Esophagus squamous epithelium (tissue), 5 donors: ENCODE measurements around the gene GPR3. TPM values are rescaled to one million over a fixed set of nuclear protein-coding genes. Genes with fewer than 3 reads are reported as not detected.
A peak's percentile ranks its signal among the peaks of the same experiment; 100 is the strongest.

Experiments
- DNase-seq: peaks from one replicate; lab custom pipeline; 2025; lab: John Stamatoyannopoulos, UW
- H3K27ac ChIP-seq, 4 donors: fragments of 200-600 bp; sonication (generic); one replicate each; pipeline ENCODE4 v1.5.1; 2016 to 2019; ENCODE audit warnings: mild to moderate bottlenecking in 1 of 4
- H3K27me3 ChIP-seq, 4 donors: fragments of 200-600 bp; sonication (generic); 1 replicate in 3 of 4; 2 replicates in 1 of 4; pipeline versions ENCODE4 v1.5.1 to v1.6.0; 2017 to 2021; ENCODE audit warnings: antibody characterized with exemption in 1 of 4
- H3K36me3 ChIP-seq, 3 donors: fragments of 200-600 bp; sonication (generic); one replicate each; pipeline ENCODE4 v1.5.1; 2016 to 2019
- H3K4me1 ChIP-seq, 3 donors: fragments of 200-600 bp; sonication (generic); one replicate each; pipeline ENCODE4 v1.5.1; 2017 to 2019
- H3K4me3 ChIP-seq, 4 donors: fragments of 200-600 bp; sonication (generic); 1 replicate in 3 of 4; 2 replicates in 1 of 4; pipeline ENCODE4 v1.5.1; 2016 to 2019; ENCODE audit warnings: mild to moderate bottlenecking in 2 of 4, moderate library complexity in 1 of 4
- H3K9me3 ChIP-seq, 3 donors: fragments of 200-600 bp; sonication (generic); one replicate each; pipeline ENCODE4 v1.5.1; 2016 to 2019
- CTCF ChIP-seq, 6 experiments: fragments of 450-650 bp in 4 of 6; fragments of 200-600 bp in 2 of 6; sonication (generic) in 2 of 6; IDR thresholded peaks; one replicate each; pipeline ENCODE4 v1.5.1; 2016 to 2019; ENCODE audit warnings: antibody characterized with exemption in 6 of 6, mild to moderate bottlenecking in 4 of 6, moderate library complexity in 4 of 6
- POLR2A ChIP-seq, 4 donors: fragments of 450-650 bp; IDR thresholded peaks; one replicate each; pipeline ENCODE4 v1.6.1; 2017; ENCODE audit warnings: antibody characterized with exemption in 4 of 4, mild to moderate bottlenecking in 4 of 4, moderate library complexity in 3 of 4
- WGBS, 2 donors: methylation state at CpG; one replicate each; pipeline ENCODE4 v1.1.5; 2018; 5-methylcytosine and 5-hydroxymethylcytosine counted together
- intact Hi-C: fragments of 100-400 bp; cut with DNase I; formaldehyde crosslinking; loops from one replicate; pipeline ENCODE4 v1.15.0; 2022
- total RNA-seq, 4 donors: library from RNA; depleted of rRNA; stranded (reverse); fragments of >200 nt; gene quantifications; one replicate each; pipeline ENCODE4 v1.1.0, GENCODE V29; 2016
- donor health status: DM: yes; HTN: yes; CAD: no.

Gene GPR3
- total RNA-seq, 4 donors from 2014 or later: 0.38 TPM; not detected in 3

GRCh38 chr1:27436204-27437159 lies 44.1 kb downstream of the GPR3 start:
- Histone ChIP-seq H3K36me3 (peaks cover 0 to 22% (median 6%) of the 10 kb centered on the region in 3 donors), H3K4me3 (peak overlapping the region in 1 of 4 donors; percentile 29), H3K27ac (peak overlapping the region; percentile 62 to 87 (median 80)), H3K27me3 (no peaks in the 10 kb centered on the region), H3K9me3 (no peaks in the 10 kb centered on the region), H3K4me1 (peaks cover 34 to 88% (median 60%) of the 10 kb centered on the region in 3 donors)
- WGBS, 2 donors: 35 to 39% methylated on average over 5 of the region's 5 CpGs
- peak in 2 of 4 donors; percentile 14 to 58 for TF ChIP-seq POLR2A (IDR thresholded peaks at IDR 0.05)
- TF ChIP-seq CTCF (IDR thresholded peaks at IDR 0.05): no peak
- intact Hi-C loops: no loop called here
- no peak for DNase-seq

DNA sequence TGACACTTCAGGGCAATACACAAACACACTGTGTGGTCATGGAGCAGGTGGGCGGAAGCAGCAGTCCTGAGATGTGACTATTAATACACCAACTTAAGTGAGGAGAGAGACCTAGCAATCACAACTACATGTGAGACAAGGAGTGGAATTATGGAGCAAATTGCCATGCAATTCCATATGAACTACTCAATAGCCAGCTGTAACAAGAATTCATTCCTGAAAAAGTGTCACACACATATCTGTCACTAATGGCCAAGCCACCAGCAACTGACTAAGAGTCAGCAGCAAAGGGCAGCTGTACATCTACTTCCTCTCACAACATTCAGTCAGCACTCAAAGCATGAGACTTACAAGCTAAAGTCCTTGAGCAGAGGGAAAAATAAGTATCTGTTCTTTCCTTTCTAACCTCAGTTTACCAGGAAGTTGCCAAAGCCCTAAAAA lies 46.2 kb downstream of the GPR3 start:
- DNase-seq: no peak
- H3K36me3 ChIP-seq: peaks cover 0 to 32% (median 6%) of the 10 kb centered on the region in 3 donors
- peak overlapping the region in 3 of 4 donors; percentile 62 to 87 (median 75) for H3K27ac ChIP-seq
- no peaks in the 10 kb centered on the region for H3K9me3 ChIP-seq
- intact Hi-C loops: no loop called here
- H3K27me3 ChIP-seq: no peaks in the 10 kb centered on the region
- H3K4me1 ChIP-seq: peaks cover 27 to 67% (median 47%) of the 10 kb centered on the region in 3 donors
- no peak for TF ChIP-seq POLR2A (IDR thresholded peaks at IDR 0.05)
- no peak for TF ChIP-seq CTCF (IDR thresholded peaks at IDR 0.05)
- WGBS, 2 donors: 88 to 100% methylated on average over 1 of the region's 1 CpG
- H3K4me3 ChIP-seq: no peak overlapping the region

DNA sequence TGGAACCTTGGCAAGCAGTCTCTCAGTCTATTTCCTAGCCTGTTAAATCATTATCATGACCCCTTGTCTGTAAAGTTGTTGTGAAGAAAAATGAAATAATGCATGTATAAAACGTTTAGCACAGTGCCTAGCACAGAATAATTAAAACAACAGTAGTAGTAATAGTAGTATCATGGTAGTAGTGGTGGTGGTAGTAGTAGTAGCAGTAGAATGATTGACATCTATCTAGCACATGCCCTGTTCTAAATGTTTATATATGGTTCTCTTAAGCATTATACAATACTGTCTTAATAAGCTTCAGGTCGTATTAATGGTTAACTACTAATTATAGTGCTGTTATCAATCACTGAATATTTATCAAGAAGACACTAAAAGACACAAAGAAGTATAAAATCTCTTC lies 46.7 kb downstream of the GPR3 start:
- intact Hi-C loops: no loop called here
- DNase-seq: no peak
- Histone ChIP-seq H3K9me3 (no peaks in the 10 kb centered on the region), H3K36me3 (peaks cover 0 to 37% (median 6%) of the 10 kb centered on the region in 3 donors), H3K4me1 (peaks cover 27 to 67% (median 43%) of the 10 kb centered on the region in 3 donors), H3K27ac (peak overlapping the region in 3 of 4 donors; percentile 62 to 87 (median 75)), H3K27me3 (no peaks in the 10 kb centered on the region), H3K4me3 (no peak overlapping the region)
- WGBS, 2 donors: 37 to 41% methylated on average over 2 of the region's 2 CpGs
- TF ChIP-seq CTCF (IDR thresholded peaks at IDR 0.05) (no peak), POLR2A (IDR thresholded peaks at IDR 0.05) (no peak)

GRCh38 chr1:27444632-27445031 lies 52.2 kb downstream of the GPR3 start:
- intact Hi-C loops: no loop called here
- H3K27ac ChIP-seq: peak overlapping the region in 3 of 4 donors; percentile 3 to 26 (median 21)
- no peak for TF ChIP-seq CTCF (IDR thresholded peaks at IDR 0.05)
- TF ChIP-seq POLR2A (IDR thresholded peaks at IDR 0.05): no peak
- H3K36me3 ChIP-seq: peaks cover 4 to 62% (median 6%) of the 10 kb centered on the region in 3 donors
- no peak overlapping the region for H3K4me3 ChIP-seq
- H3K27me3 ChIP-seq: no peaks in the 10 kb centered on the region
- 24 to 35% methylated on average over 1 of the region's 1 CpG for WGBS, 2 donors
- peaks cover 0 to 66% (median 15%) of the 10 kb centered on the region in 3 donors for H3K4me1 ChIP-seq
- DNase-seq: no peak
- H3K9me3 ChIP-seq: no peaks in the 10 kb centered on the region

Other genes with a start within 250 kb of the GPR3 start
- 10 to 100 TPM; 11.4 to 18.8 (median 16.6) TPM for gene SLC9A1, start 237.5 kb upstream of the GPR3 start, total RNA-seq
- 10 to 100 TPM; 14.9 to 31.5 (median 26.8) TPM for gene WDTC1, start 158.0 kb upstream of the GPR3 start, total RNA-seq
- 10 to 100 TPM; 20.0 to 33.0 (median 27.1) TPM for gene TMEM222, start 70.5 kb upstream of the GPR3 start, total RNA-seq
- 100 to 1,000 TPM in 3 of 4 donors, 10 to 100 TPM in 1; 74.7 to 182 (median 125) TPM for gene SYTL1, start 50.6 kb upstream of the GPR3 start, total RNA-seq
- 100 to 1,000 TPM in 1 of 4 donors, 10 to 100 TPM in 3; 72.3 to 121 (median 76.9) TPM for gene MAP3K6, start 25.7 kb upstream of the GPR3 start, total RNA-seq
- 1 to 10 TPM; 3.0 to 4.7 (median 4.3) TPM for gene FCN3, start 17.8 kb upstream of the GPR3 start, total RNA-seq
- gene CD164L2, start 9.3 kb upstream of the GPR3 start, total RNA-seq: 10 to 100 TPM in 1 of 4 donors, 1 to 10 TPM in 3; 4.8 to 15.4 (median 6.5) TPM
- gene WASF2, start 97.5 kb downstream of the GPR3 start, total RNA-seq: 10 to 100 TPM; 53.7 to 92.8 (median 79.8) TPM
- 100 to 1,000 TPM in 1 of 4 donors, 10 to 100 TPM in 3; 22.2 to 112 (median 30.6) TPM for gene AHDC1, start 211.5 kb downstream of the GPR3 start, total RNA-seq
- 10 to 100 TPM in 2 of 4 donors, 1 to 10 TPM in 2; 1.2 to 12.4 (median 7.5) TPM for gene FGR, start 242.6 kb downstream of the GPR3 start, total RNA-seq